HG03342 (cell line): ENCODE results near the gene TAF1B.

ENCODE experiments used
- ATAC-seq: cut with Tn5 transposase; IDR thresholded peaks from one replicate; pipeline ENCODE4 v1.9.1; 2021; ENCODE audit warnings: mild to moderate bottlenecking, moderate library complexity; ENCODE audit not compliant: unreplicated experiment

TAF1B gene

DNA sequence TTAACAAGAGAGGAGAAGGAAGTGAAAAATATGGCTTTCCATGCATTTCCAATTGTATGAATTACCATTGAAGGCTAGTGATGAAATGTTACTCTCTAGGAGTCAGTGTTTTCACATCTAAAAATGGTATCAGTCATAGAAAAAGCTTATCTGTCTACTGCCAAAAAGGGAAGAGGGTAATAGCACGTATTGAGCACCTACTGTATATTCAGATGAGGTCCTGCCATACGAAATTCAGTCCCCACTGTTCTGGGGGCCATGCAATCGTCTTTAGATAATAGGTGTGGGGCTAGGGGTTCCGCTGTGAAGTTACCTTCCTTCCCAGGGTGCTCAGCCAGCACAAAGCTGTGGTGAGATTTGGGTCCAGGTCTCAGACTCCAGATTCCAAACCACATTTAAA, 94.0 kb downstream of the TAF1B start:
- ATAC-seq: no peak

DNA sequence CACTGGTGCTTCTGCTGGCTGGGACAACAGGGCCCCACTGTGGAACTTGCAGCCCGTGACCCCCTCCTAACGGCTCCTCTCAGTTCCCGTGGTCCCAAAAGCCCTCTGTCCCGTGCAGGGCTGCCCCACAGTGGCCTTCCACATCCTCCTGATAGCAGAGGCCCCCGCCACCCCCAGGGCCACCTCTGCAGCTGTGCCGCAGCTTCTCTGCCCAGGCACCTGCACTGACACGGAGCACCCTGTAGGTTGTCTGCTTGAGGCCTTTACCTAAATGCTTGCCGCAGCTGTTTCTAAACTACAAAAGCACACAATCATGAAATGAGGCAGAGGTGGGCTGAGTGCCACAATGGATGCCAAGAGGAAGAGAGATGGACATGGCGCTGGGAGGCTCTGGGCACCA, 94.7 kb downstream of the TAF1B start:
- ATAC-seq: no peak

DNA sequence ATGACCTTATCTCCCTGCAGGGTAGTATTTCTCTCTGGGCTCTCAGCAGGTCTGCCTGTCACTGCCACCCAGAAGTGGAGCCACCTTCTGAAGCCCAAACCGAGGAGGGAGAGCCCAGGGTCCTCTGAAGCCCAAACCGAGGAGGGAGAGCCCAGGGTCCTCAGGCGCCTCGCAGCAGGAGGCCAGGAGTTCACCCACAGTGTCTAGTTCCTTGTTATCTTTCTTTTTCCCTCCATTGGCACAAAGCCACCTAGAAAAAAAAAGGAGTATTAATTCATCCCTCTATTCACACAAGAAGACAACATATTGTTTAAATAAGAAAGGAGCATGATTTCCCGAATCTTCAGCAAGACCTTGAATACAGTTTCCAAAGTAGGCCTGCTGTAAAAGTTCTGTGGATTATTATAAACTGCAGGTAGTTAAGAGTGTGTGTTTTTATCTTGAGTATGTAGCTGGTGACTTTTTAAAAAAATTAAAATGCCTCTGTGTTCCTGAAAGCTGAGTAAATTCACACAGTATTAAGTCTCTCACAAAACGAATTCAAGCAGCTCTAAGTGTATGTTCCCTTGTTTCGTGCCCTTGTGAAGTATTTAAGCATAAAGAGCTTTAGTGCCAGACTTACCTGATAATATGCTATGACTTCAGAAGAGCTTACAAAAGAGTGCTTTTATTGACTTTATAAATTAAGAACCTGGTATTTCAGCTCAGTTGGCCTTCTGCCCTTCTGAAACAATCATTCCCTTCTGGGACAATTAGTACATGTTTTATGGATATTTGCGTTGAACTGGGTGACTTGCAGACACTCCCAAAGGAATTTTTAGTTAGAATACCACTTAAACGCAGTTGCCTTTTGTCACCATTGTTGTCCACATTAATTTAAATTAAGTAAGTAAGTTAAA, 96.6 kb downstream of the TAF1B start:
- ATAC-seq: no peak

DNA sequence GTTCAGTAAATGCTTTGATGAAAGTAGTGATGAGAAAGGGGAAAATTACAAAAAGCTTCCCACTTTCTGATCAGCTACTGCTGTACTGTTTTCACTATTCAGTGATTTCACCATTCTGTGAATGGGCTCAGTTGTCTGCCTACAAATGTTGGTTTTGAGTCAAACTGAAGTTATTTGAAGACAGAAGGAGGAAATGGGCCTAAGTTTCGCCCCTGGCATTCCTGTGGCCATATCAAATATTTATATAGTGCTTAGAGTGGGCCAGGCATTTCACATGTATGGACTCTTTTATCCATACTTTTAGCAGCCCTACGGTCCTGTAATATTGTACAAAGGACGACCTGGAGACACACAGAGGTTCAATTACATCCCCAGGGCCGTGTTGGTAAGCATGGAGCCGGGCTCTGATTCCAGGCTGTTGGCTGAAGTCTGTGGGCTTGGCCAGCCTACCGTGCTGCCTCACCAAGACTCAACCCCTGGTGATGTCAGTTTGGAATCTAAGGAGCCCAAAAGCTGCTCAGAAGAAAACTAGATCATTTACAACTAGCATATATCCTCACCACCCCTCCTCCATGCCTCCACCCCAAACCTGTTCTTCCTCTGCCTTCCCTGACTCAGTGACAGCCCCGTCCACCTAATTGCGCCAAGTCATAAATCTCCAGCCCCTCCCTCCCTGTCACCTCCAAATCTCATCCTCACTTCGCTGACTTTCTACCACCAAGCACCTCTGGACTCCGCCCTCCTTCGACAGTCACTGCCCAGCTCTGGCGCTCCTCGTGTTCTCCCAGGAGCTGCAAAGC, 98.1 kb downstream of the TAF1B start:
- ATAC-seq: no peak

DNA sequence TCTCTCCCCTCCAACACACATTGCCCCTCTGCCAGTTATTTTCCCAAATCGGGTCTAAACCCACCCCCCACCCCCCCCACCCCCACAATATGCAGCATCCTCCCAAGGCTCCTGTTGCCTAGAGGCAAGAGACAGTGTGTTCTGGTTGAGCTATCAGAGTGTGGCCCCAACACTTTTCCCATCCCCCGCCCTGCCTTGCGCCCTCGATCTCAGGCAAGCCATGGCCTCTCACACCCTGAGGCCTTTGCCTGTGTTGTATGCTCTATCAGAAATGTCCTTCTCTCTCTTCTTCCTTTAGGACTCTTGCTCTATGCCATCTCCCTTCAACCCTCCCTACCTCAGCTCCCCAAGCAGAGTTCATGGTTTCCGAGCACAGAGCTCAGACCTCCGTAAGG, 98.7 kb downstream of the TAF1B start:
- ATAC-seq: no peak

DNA sequence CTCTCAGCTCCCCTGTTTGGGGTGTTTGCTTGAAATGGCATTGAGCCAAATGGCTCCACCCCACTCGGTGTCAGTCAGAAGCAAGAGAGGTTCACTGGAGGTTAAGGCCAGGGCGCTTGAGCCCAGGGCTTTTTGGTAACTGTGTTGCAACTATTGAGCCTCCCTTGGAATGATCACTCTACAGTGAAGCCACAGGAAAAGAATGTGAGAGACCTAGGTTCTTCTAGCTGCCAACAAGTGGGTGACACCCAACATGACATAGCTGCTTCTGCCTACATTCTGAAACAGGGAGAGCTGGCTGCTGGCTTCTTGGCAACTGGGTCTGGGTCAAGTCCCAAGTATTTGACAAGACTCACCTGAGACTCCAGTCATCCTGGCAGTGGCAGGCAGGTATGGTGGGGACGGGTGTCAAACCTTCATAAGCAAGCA, 101.1 kb downstream of the TAF1B start:
- no peak for ATAC-seq

DNA sequence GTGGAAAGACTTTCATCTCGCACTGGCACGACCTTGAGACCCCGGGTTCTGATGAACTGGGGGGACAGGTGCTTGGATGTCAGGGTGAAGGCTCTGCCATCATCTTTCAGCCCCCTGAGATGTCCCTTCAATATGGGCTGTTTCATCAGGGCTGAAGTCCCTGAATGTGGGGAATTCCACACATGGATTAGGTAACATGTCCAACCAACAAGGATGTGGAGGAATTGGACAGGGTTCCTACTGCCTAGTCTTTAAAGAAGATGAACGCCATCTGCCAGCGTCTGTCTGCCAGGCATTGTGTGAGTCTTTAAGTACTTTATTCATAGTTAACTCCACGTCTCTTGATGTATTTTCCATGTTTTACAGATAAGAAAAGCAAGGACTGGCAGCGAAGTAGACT, 102.3 kb downstream of the TAF1B start:
- no peak for ATAC-seq

DNA sequence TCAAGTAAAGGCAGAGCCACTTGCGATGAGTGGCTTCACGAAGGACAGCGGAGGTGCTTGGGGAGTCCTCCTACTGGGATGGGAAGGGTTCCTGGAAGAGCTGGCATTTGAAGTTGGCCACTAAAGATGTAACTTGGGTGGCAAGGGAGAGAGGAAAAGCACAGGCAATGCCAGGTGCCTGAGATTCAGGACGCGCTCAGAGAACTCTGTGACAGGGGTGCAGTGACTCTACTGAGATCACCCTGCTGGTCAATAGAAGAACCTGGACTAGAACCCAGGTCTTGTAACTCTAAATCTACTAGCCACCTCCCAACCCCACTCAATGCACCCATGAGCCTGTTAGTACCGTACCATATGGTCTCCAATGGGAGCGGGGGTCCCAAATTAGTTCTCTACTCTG, 102.8 kb downstream of the TAF1B start:
- no peak for ATAC-seq

DNA sequence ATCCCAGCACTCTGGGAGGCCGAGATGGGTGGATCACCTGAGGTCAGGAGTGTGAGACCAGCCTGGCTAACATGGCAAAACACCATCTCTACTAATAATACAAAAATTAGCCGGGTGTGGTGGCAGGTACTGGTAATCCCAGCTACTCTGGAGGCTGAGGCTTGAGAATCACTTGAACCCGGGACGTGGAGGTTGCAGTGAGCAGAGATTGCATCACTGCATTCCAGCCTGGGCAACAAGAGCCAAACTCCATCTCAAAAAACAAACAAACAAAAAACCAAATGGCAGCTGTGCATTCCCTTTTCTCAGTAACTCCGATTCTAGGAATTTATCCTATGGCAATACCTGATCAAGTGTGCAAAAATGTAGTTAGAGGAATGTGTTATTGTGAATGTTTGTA, 103.5 kb downstream of the TAF1B start:
- no peak for ATAC-seq

DNA sequence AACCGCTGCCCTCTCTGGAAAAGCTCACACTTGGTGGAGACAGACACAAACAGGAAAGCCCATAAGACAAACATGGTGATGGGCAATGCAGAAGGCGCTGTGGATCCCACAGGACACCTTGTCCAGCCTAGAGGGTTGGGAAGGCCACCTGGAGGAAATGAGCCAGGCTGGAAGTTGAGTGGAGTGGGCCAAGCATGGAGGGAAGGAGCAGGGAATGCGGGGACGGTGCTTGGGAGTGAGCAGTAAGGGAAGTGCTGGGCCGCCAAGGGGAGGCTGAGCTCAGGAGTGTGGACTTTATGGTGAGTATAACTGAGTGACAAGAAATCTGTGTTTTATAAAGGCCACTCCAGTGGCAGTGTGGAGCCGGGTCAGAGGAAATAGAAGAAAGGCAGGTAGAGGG, 105.4 kb downstream of the TAF1B start:
- no peak for ATAC-seq

DNA sequence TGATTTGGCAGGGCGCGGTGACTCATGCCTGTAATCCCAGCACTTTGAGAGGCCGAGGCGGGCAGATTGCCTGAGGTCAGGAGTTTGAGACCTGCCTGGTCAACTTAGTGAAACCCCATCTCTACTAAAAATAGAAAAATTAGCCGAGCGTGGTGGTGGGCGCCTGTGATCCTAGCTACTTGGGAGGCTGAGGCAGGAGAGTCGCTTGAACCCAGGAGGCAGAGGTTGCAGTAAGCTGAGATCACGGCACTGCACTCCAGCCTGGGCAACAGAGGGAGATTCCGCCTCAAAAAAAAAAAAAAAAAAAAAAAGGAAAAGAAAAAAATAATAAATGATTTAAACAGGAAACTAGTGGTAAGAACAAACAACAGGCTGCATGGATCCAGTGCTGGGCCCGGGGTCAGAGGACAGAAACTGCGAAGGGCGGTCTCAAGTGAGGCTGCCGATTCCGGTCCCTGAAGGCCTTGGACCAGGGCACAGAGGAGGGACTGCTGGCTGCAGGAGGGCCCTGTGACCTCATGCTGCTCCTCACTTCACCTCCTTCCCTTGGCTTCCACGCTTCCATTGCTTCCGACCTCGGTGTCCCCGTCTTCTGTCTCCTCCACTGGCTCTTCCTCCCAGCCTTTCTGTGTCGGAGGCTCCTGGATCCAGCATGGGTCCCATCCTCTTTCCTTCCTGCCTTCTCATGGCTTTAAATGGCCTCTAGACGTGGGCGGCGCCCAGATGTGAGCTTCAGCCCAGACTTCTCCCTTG, 106.1 kb downstream of the TAF1B start:
- no peak for ATAC-seq

DNA sequence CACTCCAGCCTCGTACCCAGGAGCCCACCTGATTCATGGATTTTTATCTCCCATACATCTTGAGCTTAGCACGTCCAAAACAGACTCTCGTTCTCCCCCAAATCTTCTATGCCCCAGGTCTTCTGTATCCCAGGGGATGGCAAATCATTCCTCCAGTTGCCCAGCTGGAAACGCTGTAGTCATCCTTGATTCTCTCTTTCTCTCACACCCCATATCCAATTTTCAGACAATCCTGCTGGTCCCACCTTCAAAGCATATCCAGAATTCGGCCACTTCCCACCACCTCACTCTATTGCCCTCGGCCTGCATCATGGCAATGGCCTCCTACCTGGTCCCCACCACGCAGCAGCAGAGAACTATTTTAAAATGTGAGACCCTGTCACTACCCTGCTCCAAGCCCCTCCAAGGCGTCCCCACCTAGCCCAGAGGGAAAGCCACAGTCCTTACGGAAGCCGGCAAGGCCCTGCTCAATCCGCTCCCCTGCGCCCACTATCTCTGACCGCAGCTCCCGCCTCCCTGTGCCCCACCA, 106.8 kb downstream of the TAF1B start:
- no peak for ATAC-seq

DNA sequence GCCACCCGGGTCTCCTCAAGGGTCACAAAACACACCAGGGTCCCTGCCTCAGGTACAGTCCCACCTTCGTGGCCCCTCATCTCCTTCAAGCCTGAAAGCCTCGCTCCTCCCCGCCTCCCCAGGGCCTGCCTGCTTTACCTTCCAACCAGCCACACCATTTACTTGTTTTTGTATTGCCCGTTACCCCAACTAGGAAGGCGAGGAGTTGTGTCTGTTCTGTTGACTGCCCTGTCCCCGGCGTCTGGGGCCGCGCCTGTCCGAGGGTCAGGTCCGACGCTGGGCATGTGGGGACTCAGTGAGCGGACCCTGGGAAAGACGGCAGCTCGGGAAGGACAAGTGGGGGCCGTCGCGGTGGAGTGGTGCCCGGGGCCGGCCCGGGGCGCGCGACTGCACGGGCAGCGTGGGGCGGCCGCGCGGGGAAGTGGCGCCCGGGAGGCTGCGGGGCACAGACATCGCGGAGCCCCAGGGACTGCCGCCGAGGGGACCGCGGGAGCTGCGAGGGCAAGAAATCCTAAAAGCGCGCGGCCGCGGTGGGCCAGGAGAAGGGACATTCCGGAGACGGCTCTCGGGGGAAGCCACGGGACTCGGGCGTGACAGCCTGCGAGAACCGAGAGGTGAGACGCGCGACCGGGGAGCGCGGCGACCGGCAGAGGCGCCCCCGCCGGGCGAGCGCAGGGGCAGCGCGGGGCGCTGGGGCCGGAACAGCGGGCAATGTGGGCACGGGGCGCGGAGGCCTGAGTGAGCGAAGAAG, 107.4 kb downstream of the TAF1B start:
- ATAC-seq: peak; percentile 28

DNA sequence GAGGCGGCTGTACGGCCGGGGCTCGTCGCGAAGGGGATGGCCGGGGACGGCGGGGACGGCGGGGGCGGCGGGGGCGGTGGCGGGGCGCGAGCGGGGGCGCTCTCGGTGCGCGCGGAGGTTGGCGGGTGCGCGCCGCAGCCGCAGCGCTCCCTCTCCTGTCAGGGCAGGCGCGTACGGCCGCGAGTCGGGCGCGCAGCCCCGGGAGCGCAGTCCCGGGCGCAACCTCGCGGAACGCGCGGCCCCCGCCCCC, 107.9 kb downstream of the TAF1B start:
- no peak for ATAC-seq

DNA sequence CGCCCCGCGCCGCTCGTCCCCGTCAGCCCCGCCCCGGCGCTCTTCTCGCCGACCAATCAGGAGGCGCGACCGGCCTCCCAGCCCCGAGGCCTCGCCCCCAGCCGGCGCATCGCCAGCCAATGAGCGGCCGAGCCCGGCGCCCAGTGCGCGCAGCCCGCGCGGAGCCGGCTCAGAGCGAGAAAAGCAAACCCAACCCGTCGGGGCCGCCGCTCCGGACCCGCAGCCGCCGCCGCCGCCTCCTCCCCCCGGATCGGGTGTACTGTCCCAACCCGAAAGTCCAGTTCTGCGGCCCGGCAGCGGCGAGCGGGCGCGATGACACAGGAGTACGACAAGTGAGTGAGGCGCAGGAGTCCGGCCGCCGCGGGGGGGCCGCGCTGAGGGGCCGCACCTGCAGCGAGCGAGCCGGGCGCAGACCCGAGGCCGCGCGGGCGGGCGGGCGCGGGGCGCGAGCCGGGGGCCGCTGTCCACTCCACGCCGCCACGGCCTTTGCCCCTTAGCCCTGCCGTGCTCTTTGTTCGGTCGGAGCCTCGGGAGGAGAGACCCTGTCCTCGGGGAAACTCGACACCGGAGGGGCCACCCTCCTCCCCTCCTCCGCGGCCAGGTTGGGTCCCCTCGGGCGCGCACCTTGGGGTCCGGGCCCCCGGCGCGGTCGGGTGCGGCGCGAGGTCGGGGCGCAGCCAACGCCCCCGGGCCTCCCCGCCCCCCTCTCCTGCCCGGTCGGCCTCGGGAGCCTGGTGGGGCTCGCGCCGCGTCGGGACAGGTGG, 108.4 kb downstream of the TAF1B start, which contains the start of gene GRHL1:
Gene GRHL1 (plus strand): TSS at position 172 of the 764 bp plus-strand sequence. CDS start 141 bp downstream, at position 313.
- peak; percentile 96 for ATAC-seq

DNA sequence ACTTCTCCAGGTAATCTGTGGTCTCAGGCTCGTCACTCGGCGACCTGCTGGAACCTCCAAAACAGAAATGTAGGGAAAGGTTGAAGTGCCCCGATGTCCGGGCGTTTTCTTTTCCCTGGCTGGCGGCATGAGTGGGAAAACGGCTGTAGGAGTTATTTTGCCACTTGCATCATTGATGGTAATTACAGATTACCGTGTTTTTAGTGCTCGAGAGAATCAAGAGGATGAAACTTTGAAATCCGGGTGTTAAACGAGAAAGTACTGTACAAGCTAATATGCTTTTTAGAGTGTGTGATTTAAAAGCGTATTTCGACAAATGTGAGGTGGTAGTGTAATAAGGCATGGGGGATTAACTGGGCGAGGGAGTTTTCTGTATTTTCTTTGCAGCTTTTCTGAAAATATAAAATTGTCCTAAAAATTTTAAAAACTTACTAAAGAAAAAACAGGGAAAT, 109.0 kb downstream of the TAF1B start:
- ATAC-seq: no peak

DNA sequence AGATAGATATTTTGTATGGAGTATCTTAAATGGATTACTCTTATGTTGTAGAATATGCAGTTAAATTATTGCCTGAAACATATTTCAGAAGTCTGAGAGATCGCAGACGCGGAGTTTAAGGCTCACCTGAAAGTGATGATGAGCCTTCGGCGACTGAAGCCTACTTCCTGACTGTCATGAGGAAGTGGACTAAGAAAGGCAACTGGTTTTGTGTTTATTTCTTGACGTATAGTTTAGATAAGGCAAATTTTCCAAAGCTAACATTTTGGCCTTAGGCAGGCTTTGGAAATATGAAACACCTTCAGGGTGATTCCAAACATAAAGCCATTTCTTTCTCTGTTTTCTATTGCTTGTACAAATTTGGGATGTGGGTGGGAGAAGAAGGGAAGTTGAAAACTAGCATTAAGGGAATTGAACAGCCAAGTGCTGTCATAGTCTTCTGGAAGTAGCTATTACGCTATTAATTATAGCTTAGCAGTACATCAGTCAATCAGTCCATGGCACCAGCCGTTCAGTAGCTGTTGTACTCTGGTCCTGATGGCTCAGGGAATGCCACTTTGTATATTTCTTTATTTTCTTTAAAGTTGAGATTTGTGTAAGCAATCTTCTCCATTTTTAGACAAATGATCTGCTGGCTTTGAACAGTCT, 109.7 kb downstream of the TAF1B start:
- no peak for ATAC-seq

DNA sequence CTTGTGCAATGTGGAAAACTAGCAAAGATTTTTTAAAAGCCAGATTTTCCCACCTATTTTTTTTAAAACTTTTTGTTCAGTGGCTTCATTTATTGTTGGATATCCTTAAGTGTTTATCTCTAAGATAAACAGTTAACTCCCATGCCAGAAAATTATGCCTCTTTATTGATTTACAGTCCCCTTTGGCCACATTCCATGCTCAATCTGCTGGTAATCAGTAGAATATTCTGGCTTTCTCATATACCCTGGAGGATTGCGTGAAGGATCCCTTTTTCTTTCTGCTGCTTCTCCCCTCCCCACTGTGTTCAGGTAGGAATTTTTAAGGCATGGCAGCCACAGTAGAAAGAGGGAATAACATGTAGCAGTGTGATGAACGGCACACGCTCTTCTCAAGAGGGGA, 110.9 kb downstream of the TAF1B start:
- no peak for ATAC-seq

DNA sequence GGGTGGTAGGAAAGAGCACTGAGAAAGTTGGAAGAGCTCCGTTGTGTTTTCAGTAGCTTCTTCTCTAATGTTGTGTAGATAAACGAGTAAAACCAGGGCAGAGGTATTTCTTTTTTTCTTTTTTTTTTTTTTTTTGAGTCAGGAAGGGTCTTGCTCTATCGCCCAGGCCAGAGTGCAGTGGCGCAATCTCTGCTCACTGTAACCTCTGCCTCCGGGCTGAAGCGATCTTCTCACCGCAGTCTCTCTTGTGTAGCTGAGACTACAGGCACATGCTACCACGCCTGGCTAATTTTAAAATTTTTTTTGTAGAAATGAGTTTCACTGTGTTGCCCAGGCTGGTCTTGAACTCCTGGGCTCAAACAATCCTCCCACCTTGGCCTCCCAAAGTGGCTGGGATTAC, 114.8 kb downstream of the TAF1B start:
- ATAC-seq: no peak
